Measurements from ENCODE around the gene CC2D2A. TPM values are rescaled to one million over a fixed set of nuclear protein-coding genes. Genes with fewer than 3 reads are reported as not detected.

Gene CC2D2A
- total and polyA plus RNA-seq, 2 experiments from 2014 or later = 13.9 to 15.8 TPM

- H3K4me2 ChIP-seq = no peak overlapping the region
- no peaks in the 10 kb centered on the region for H3K4me1 ChIP-seq (ENCODE audit: insufficient read depth)
- no peaks in the 10 kb centered on the region for H3K36me3 Mint-ChIP-seq (ENCODE audit: low read depth)
- no peaks in the 10 kb centered on the region; the same call in 2 of the 3 replicates for H3K9me3 Mint-ChIP-seq
- peaks cover 3% of the 10 kb centered on the region for H3K27me3 Mint-ChIP-seq (ENCODE audit: insufficient read depth, low read depth, poor library complexity)
- ATAC-seq (no peak), DNase-seq (ENCODE audit: low spot score) (no peak)
- no peaks in the 10 kb centered on the region for H3K36me3 ChIP-seq (ENCODE audit: insufficient read depth)
- no peak overlapping the region for H2AFZ ChIP-seq
- H3K4me1 Mint-ChIP-seq = no peaks in the 10 kb centered on the region; the same call in 2 of the 3 replicates
- no peak overlapping the region for H3K4me3 ChIP-seq
- no peak overlapping the region for H3K27ac Mint-ChIP-seq
- no peak overlapping the region for H3K4me3 Mint-ChIP-seq
- H4K20me1 ChIP-seq (replicated peaks; ENCODE audit: insufficient read depth) = no peaks in the 10 kb centered on the region
- H3F3A ChIP-seq (replicated peaks; ENCODE audit: low read depth) = no peaks in the 10 kb centered on the region
- no peak overlapping the region for H3K27ac ChIP-seq (ENCODE audit: low read depth)
- H3K9me2 ChIP-seq (ENCODE audit: insufficient read depth) = no peaks in the 10 kb centered on the region
- H3K79me2 ChIP-seq (replicated peaks; ENCODE audit: insufficient read depth) = no peaks in the 10 kb centered on the region
- no peaks in the 10 kb centered on the region for H3K27me3 ChIP-seq (ENCODE audit: insufficient read depth)
- no peak for TF ChIP-seq POLR2AphosphoS5 (IDR thresholded peaks at IDR 0.05; ENCODE audit: low read depth)
- TF ChIP-seq EZH2phosphoT487 (IDR thresholded peaks at IDR 0.05; ENCODE audit: unreplicated experiment) = no peak
- TF ChIP-seq REST (IDR thresholded peaks at IDR 0.05; ENCODE audit: unreplicated experiment) = no peak
- TF ChIP-seq JUNB (IDR thresholded peaks at IDR 0.05; ENCODE audit: unreplicated experiment) = no peak
- TF ChIP-seq ZNF462 (CRISPR knock-in tag; IDR thresholded peaks at IDR 0.05) = no peak
- TF ChIP-seq ZNF331 (CRISPR knock-in tag; IDR thresholded peaks at IDR 0.05; ENCODE audit: low read depth) = no peak
- TF ChIP-seq CTCF (conservative IDR thresholded peaks at IDR 0.05; ENCODE audit: low read depth in 2 of 2) = no peak
- no peak for TF ChIP-seq ZNF114 (CRISPR knock-in tag; IDR thresholded peaks at IDR 0.05)
- TF ChIP-seq CREB1 (CRISPR knock-in tag; IDR thresholded peaks at IDR 0.05; ENCODE audit: low read depth) = no peak
- TF ChIP-seq ETS1 (IDR thresholded peaks at IDR 0.05) = no peak
- TF ChIP-seq STAT1 (IDR thresholded peaks at IDR 0.05; ENCODE audit: unreplicated experiment) = no peak
- TF ChIP-seq NANOG (IDR thresholded peaks at IDR 0.05; ENCODE audit: borderline replicate concordance) = no peak
- TF ChIP-seq EZH2 (IDR thresholded peaks at IDR 0.05; ENCODE audit: low read depth, unreplicated experiment) = no peak
These were observed 42.5 kb upstream of the CC2D2A start for GRCh38 chr4:15427161-15427560.
